IMR-90 (cell line): ENCODE results near the gene TMEM45A. TPM values are rescaled to one million over a fixed set of nuclear protein-coding genes. Genes with fewer than 3 reads are reported as not detected.

ENCODE experiments used
- ATAC-seq: fragments of 200-7000 bp; cut with Tn5 transposase; 2 replicates; pipeline ENCODE4 v1.9.1; 2020; ENCODE audit warnings: low read depth, mild to moderate bottlenecking, moderate library complexity
- BruUV-seq: library from RNA; stranded (reverse); fragments of 400-500 nt; replicated peaks from 2 replicates; lab custom pipeline; 2021; lab: Mats Ljungman, UMichigan
- CTCF ChIA-PET: fragments of 300-600 bp; formaldehyde crosslinking; extraction: SDS; loops from one replicate; lab custom pipeline; 2021; ENCODE audit warnings: antibody characterized with exemption; lab: Yijun Ruan, JAX
- POLR2A ChIA-PET: fragments of 300-600 bp; sonication (Branson Sonifier 250); formaldehyde crosslinking; loops from one replicate; lab custom pipeline; 2022; ENCODE audit warnings: antibody characterized with exemption; ENCODE audit not compliant: unreplicated experiment; lab: Charles Lee
- DNase-seq: peaks from one replicate; pipeline ENCODE4 v3.0.0; 2013
- H2AFZ ChIP-seq: replicated peaks from 2 replicates; pipeline ENCODE3; 2013; ENCODE audit warnings: low read length, mild to moderate bottlenecking; ENCODE audit not compliant: poor library complexity
- H2AK5ac ChIP-seq: 2 replicates; pipeline ENCODE4 v1.6.1; 2013; ENCODE audit warnings: low read depth, low read length, inconsistent platforms
- H2AK9ac ChIP-seq: replicated peaks from 2 replicates; pipeline ENCODE3; 2013; ENCODE audit warnings: mild to moderate bottlenecking, low read depth, low read length, moderate library complexity; ENCODE audit not compliant: poor library complexity
- H2BK120ac ChIP-seq: 2 replicates; pipeline ENCODE4 v1.6.1; 2013; ENCODE audit warnings: low read depth, low read length, inconsistent platforms
- H2BK15ac ChIP-seq: 3 replicates; pipeline ENCODE4 v1.6.1; 2013; ENCODE audit warnings: low read depth, low read length, inconsistent platforms
- H2BK20ac ChIP-seq: 2 replicates; pipeline ENCODE4 v1.6.1; 2013; ENCODE audit warnings: low read depth, mild to moderate bottlenecking, inconsistent platforms, low read length, moderate library complexity
- H2BK5ac ChIP-seq: 2 replicates; pipeline ENCODE4 v1.6.1; 2013; ENCODE audit warnings: mild to moderate bottlenecking, low read depth, low read length, inconsistent platforms; ENCODE audit not compliant: poor library complexity, severe bottlenecking
- H3K14ac ChIP-seq: replicated peaks from 2 replicates; pipeline ENCODE4 v1.6.1; 2013; ENCODE audit warnings: low read depth, low read length, inconsistent platforms
- H3K18ac ChIP-seq: 2 replicates; pipeline ENCODE4 v1.6.1; 2013; ENCODE audit warnings: low read depth, low read length, control low read depth
- H3K23ac ChIP-seq: 2 replicates; pipeline ENCODE4 v1.6.1; 2013; ENCODE audit warnings: low read depth, low read length, inconsistent platforms
- H3K27ac ChIP-seq: 2 replicates; pipeline ENCODE4 v1.5.1; 2013; ENCODE audit warnings: mild to moderate bottlenecking, control low read depth, low read length; ENCODE audit not compliant: insufficient read depth
- H3K27me3 ChIP-seq: 2 replicates; pipeline ENCODE4 v1.6.1; 2013; ENCODE audit warnings: low read length; ENCODE audit not compliant: control insufficient read depth, insufficient read depth
- H3K36me3 ChIP-seq: 2 replicates; pipeline ENCODE4 v1.6.1; 2013; ENCODE audit warnings: low read length, mixed read lengths; ENCODE audit not compliant: control insufficient read depth, insufficient read depth
- H3K4ac ChIP-seq: 2 replicates; pipeline ENCODE4 v1.6.1; 2013; ENCODE audit warnings: low read depth, low read length, inconsistent platforms
- H3K4me1 ChIP-seq: 2 replicates; pipeline ENCODE4 v1.6.1; 2013; ENCODE audit warnings: low read length, mixed read lengths; ENCODE audit not compliant: control insufficient read depth, insufficient read depth
- H3K4me2 ChIP-seq: 2 replicates; pipeline ENCODE4 v1.6.1; 2013; ENCODE audit warnings: low read depth, mild to moderate bottlenecking, control low read depth, low read length, moderate library complexity
- H3K4me3 ChIP-seq: 2 replicates; pipeline ENCODE4 v1.5.1; 2013; ENCODE audit warnings: low read depth, mild to moderate bottlenecking, control low read depth, low read length, moderate library complexity; ENCODE audit not compliant: insufficient read depth
- H3K56ac ChIP-seq: 2 replicates; pipeline ENCODE4 v1.6.1; 2013; ENCODE audit warnings: low read length, inconsistent platforms; ENCODE audit not compliant: insufficient read depth; ENCODE audit errors: extremely low read depth
- H3K79me1 ChIP-seq, 2 experiments: 2 replicates each; pipeline ENCODE4 v1.6.1; 2013; ENCODE audit warnings: low read length in 2 of 2, inconsistent platforms in 1 of 2, low read depth in 1 of 2
- H3K9ac ChIP-seq: 2 replicates; pipeline ENCODE4 v1.6.1; 2013; ENCODE audit warnings: low read depth, low read length, control low read depth
- H3K9me1 ChIP-seq: 2 replicates; pipeline ENCODE4 v1.6.1; 2013; ENCODE audit warnings: low read length, inconsistent platforms; ENCODE audit not compliant: insufficient read depth
- H3K9me3 ChIP-seq: 2 replicates; pipeline ENCODE4 v1.6.1; 2013; ENCODE audit warnings: low read length; ENCODE audit not compliant: control insufficient read depth, insufficient read depth
- H4K20me1 ChIP-seq: 2 replicates; pipeline ENCODE4 v1.6.1; 2013; ENCODE audit warnings: low read length, inconsistent platforms; ENCODE audit not compliant: insufficient read depth
- H4K5ac ChIP-seq: 2 replicates; pipeline ENCODE4 v1.6.1; 2013; ENCODE audit warnings: mild to moderate bottlenecking, low read depth, low read length, control low read depth
- H4K8ac ChIP-seq, 2 experiments: 2 replicates each; pipeline ENCODE4 v1.6.1; 2013; ENCODE audit warnings: low read depth in 2 of 2, low read length in 2 of 2, control low read depth in 1 of 2, inconsistent platforms in 1 of 2
- H4K91ac ChIP-seq: 2 replicates; pipeline ENCODE4 v1.6.1; 2013; ENCODE audit warnings: low read depth, low read length, inconsistent platforms; ENCODE audit not compliant: insufficient read depth
- BHLHE40 ChIP-seq: fragments of 150-350 bp; IDR thresholded peaks from 2 replicates; pipeline ENCODE4 v1.6.1; 2016; ENCODE audit warnings: mild to moderate bottlenecking, low read depth, low read length
- CEBPB ChIP-seq: IDR thresholded peaks from 2 replicates; pipeline ENCODE4 v1.6.1; 2012; ENCODE audit warnings: low read depth, low read length, improper control_type of control experiment
- CHD1 ChIP-seq: IDR thresholded peaks from 2 replicates; pipeline ENCODE4 v1.6.1; 2012; ENCODE audit warnings: low read depth, low read length, improper control_type of control experiment
- ELK1 ChIP-seq: fragments of 150-350 bp; IDR thresholded peaks from 2 replicates; pipeline ENCODE4 v1.6.1; 2016; ENCODE audit warnings: low read depth, mild to moderate bottlenecking, low read length, moderate library complexity, borderline replicate concordance
- FOS ChIP-seq: fragments of 150-350 bp; IDR thresholded peaks from 2 replicates; pipeline ENCODE4 v1.6.1; 2016; ENCODE audit warnings: low read depth, low read length
- MAFK ChIP-seq: IDR thresholded peaks from 2 replicates; pipeline ENCODE4 v1.6.1; 2012; ENCODE audit warnings: low read depth, low read length, improper control_type of control experiment
- MAZ ChIP-seq: IDR thresholded peaks from 2 replicates; pipeline ENCODE4 v1.6.1; 2012; ENCODE audit warnings: low read depth, mild to moderate bottlenecking, low read length, improper control_type of control experiment, moderate library complexity, borderline replicate concordance
- MXI1 ChIP-seq: IDR thresholded peaks from 2 replicates; pipeline ENCODE4 v1.6.1; 2012; ENCODE audit warnings: low read depth, mild to moderate bottlenecking, low read length, moderate library complexity, borderline replicate concordance
- NFE2L2 ChIP-seq: fragments of 150-350 bp; IDR thresholded peaks from 2 replicates; pipeline ENCODE4 v1.6.1; 2016; ENCODE audit warnings: low read depth, mild to moderate bottlenecking, low read length
- POLR2A ChIP-seq: IDR thresholded peaks from 2 replicates; pipeline ENCODE4 v1.6.1; 2012; ENCODE audit warnings: mild to moderate bottlenecking, low read depth, low read length
- RAD21 ChIP-seq: IDR thresholded peaks from 2 replicates; pipeline ENCODE4 v1.6.1; 2012; ENCODE audit warnings: low read length, improper control_type of control experiment
- RCOR1 ChIP-seq: IDR thresholded peaks from 2 replicates; pipeline ENCODE4 v1.6.1; 2012; ENCODE audit warnings: mild to moderate bottlenecking, low read length, improper control_type of control experiment; ENCODE audit not compliant: insufficient replicate concordance
- RFX5 ChIP-seq: IDR thresholded peaks from 2 replicates; pipeline ENCODE4 v1.8.0; 2012; ENCODE audit warnings: low read depth, mild to moderate bottlenecking, low read length, moderate library complexity
- SMC3 ChIP-seq: fragments of 150-350 bp; IDR thresholded peaks from 2 replicates; pipeline ENCODE4 v1.6.1; 2016; ENCODE audit warnings: low read depth, mild to moderate bottlenecking, antibody characterized with exemption, low read length, moderate library complexity
- USF2 ChIP-seq: fragments of 150-350 bp; IDR thresholded peaks from 2 replicates; pipeline ENCODE4 v1.6.1; 2017; ENCODE audit warnings: mild to moderate bottlenecking, antibody characterized with exemption, low read length, low read depth
- WGBS, 2 experiments: methylation state at CpG; one replicate each; pipeline versions ENCODE4 v1.1.5 to v1.1.7; 2013; ENCODE audit warnings: missing lambda C conversion rate in 2 of 2; ENCODE audit not compliant: insufficient read length in 1 of 2; ENCODE audit errors: extremely low coverage in 2 of 2; 5-methylcytosine and 5-hydroxymethylcytosine counted together
- dilution Hi-C: fragments of 300-500 bp; cut with HindIII; formaldehyde crosslinking; loops from one replicate; pipeline ENCODE4 v1.14.3; 2018; ENCODE audit warnings: low sequenced_read_pairs; ENCODE audit not compliant: unreplicated experiment
- in situ Hi-C: fragments of 300-500 bp; cut with MboI; formaldehyde crosslinking; loops from 3 replicates; pipeline ENCODE4 v1.14.3; 2019; ENCODE audit warnings: low sequenced_read_pairs, inconsistent platforms, mixed read lengths
- intact Hi-C: fragments of 100-400 bp; cut with micrococcal nuclease; formaldehyde crosslinking; loops from 2 replicates; pipeline ENCODE4 v1.10.0; 2022
- polyA plus RNA-seq, 3 experiments: library from polyadenylated mRNA; depleted of rRNA; stranded (reverse); fragments of >200 nt; gene quantifications; 2 replicates each; pipeline ENCODE4 v1.2.3, GENCODE V29; 2012; ENCODE audit warnings: low replicate concordance in 1 of 3
- total RNA-seq: library from RNA; depleted of rRNA; stranded (reverse); fragments of >200 nt; gene quantifications from 2 replicates; pipeline ENCODE4 v1.2.3, GENCODE V29; 2012
- TF ChIP-seq, protein P1 (sequence below): conservative IDR thresholded peaks from 2 replicates; pipeline ENCODE4 v1.5.1; 2012; ENCODE audit warnings: mild to moderate bottlenecking, low read depth, low read length, improper control_type of control experiment

Gene TMEM45A
- total and polyA plus RNA-seq, 2 of the 4 experiments (the other 2 are of a cell fraction), result 13.6 to 21.7 TPM

- no peak overlapping the region for H3K9ac ChIP-seq
- H4K5ac ChIP-seq, result no peak overlapping the region
- no peaks in the 10 kb centered on the region for H3K79me1 ChIP-seq
- no peak overlapping the region for H3K4me3 ChIP-seq
- no peak overlapping the region for H2BK20ac ChIP-seq
- H2BK120ac ChIP-seq, result no peak overlapping the region
- no peak overlapping the region for H3K4ac ChIP-seq
- no peak overlapping the region for H3K27ac ChIP-seq
- no peaks in the 10 kb centered on the region for H3K9me3 ChIP-seq
- no peaks in the 10 kb centered on the region for H4K20me1 ChIP-seq
- H3K4me1 ChIP-seq, result no peaks in the 10 kb centered on the region
- H3K36me3 ChIP-seq, result no peaks in the 10 kb centered on the region
- no peak for ATAC-seq
- POLR2A ChIA-PET, result no interaction called here
- no CpG with 5 or more reads among the region's 1 CpG for WGBS, 2 experiments
- no peak overlapping the region for H2AFZ ChIP-seq
- H2AK5ac ChIP-seq, result no peak overlapping the region
- no peak overlapping the region for H3K14ac ChIP-seq
- H2BK15ac ChIP-seq, result no peak overlapping the region
- DNase-seq, result no peak
- no peak overlapping the region for H3K23ac ChIP-seq
- H3K4me2 ChIP-seq, result no peak overlapping the region
- no peak overlapping the region for H3K56ac ChIP-seq
- intact Hi-C loops (no loop called here), dilution Hi-C loops (no loop called here), in situ Hi-C loops (no loop called here)
- TF ChIP-seq RFX5 (no peak), NFE2L2 (no peak), MAFK (no peak), MAZ (no peak), SMC3 (no peak), MXI1 (no peak), FOS (no peak), RCOR1 (no peak), BHLHE40 (no peak), CHD1 (no peak), ELK1 (no peak), CEBPB (no peak), RAD21 (no peak), USF2 (no peak), POLR2A (no peak)
- TF ChIP-seq, protein P1, sequence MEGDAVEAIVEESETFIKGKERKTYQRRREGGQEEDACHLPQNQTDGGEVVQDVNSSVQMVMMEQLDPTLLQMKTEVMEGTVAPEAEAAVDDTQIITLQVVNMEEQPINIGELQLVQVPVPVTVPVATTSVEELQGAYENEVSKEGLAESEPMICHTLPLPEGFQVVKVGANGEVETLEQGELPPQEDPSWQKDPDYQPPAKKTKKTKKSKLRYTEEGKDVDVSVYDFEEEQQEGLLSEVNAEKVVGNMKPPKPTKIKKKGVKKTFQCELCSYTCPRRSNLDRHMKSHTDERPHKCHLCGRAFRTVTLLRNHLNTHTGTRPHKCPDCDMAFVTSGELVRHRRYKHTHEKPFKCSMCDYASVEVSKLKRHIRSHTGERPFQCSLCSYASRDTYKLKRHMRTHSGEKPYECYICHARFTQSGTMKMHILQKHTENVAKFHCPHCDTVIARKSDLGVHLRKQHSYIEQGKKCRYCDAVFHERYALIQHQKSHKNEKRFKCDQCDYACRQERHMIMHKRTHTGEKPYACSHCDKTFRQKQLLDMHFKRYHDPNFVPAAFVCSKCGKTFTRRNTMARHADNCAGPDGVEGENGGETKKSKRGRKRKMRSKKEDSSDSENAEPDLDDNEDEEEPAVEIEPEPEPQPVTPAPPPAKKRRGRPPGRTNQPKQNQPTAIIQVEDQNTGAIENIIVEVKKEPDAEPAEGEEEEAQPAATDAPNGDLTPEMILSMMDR, result no peak
- no peak overlapping the region for H4K91ac ChIP-seq
- H3K18ac ChIP-seq, result no peak overlapping the region
- BruUV-seq, result no TSS peak
- no peak overlapping the region for H4K8ac ChIP-seq
- CTCF ChIA-PET, result no interaction called here
- no peak overlapping the region for H2BK5ac ChIP-seq
- no peaks in the 10 kb centered on the region for H3K9me1 ChIP-seq
- no peak overlapping the region for H2AK9ac ChIP-seq
- no peaks in the 10 kb centered on the region for H3K27me3 ChIP-seq
These were observed 44.3 kb upstream of the TMEM45A start for GRCh38 chr3:100448079-100448478.
